ENCODE results near the gene CEND1.
A peak's percentile ranks its signal among the peaks of the same experiment; 100 is the strongest.

The CEND1 gene

DNA sequence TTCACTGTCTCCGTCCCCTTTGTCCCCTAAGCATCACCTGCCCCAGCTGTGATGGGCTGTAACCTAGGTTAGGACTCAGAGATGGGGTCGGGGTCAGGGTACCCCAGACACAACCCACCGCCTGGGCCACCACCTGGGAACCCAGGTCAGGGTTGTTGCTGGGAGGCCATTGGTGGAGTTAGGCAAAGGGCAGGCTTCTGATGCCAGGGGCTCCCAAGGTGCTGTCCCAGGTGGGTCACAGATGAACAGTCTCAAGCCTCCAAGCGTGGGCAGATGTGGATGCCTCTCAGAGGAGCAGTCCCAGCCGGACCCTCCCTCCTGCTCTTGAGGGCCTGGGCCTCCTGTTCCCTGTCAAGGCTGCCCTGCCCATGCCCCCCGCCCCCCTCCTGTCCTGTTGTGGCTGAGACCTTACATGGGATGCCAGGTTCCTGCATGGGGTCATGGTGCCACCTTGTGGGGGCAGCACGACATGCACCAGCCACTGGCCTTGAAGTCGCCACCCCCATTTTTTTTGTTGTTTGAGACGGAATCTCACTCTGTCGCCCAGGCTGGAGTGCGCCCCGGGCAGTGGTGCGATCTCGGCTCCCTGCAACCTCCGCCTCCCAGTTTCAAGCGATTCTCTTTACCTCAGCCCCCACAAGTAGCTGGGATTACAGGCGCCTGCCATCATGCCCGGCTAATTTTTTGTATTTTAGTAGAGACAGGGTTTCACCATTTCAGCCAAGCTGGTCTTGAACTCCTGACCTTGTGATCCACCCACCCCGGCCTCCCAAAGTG lies 24.7 kb downstream of the CEND1 start:
- TF ChIP-seq, protein P1, sequence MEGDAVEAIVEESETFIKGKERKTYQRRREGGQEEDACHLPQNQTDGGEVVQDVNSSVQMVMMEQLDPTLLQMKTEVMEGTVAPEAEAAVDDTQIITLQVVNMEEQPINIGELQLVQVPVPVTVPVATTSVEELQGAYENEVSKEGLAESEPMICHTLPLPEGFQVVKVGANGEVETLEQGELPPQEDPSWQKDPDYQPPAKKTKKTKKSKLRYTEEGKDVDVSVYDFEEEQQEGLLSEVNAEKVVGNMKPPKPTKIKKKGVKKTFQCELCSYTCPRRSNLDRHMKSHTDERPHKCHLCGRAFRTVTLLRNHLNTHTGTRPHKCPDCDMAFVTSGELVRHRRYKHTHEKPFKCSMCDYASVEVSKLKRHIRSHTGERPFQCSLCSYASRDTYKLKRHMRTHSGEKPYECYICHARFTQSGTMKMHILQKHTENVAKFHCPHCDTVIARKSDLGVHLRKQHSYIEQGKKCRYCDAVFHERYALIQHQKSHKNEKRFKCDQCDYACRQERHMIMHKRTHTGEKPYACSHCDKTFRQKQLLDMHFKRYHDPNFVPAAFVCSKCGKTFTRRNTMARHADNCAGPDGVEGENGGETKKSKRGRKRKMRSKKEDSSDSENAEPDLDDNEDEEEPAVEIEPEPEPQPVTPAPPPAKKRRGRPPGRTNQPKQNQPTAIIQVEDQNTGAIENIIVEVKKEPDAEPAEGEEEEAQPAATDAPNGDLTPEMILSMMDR (IDR thresholded peaks at IDR 0.05; ENCODE audit: borderline replicate concordance, insufficient read depth, low read depth, low read length) = peak; percentile 76
- no peak overlapping the region for H3K4me3 ChIP-seq (ENCODE audit: low read depth, low read length)

DNA sequence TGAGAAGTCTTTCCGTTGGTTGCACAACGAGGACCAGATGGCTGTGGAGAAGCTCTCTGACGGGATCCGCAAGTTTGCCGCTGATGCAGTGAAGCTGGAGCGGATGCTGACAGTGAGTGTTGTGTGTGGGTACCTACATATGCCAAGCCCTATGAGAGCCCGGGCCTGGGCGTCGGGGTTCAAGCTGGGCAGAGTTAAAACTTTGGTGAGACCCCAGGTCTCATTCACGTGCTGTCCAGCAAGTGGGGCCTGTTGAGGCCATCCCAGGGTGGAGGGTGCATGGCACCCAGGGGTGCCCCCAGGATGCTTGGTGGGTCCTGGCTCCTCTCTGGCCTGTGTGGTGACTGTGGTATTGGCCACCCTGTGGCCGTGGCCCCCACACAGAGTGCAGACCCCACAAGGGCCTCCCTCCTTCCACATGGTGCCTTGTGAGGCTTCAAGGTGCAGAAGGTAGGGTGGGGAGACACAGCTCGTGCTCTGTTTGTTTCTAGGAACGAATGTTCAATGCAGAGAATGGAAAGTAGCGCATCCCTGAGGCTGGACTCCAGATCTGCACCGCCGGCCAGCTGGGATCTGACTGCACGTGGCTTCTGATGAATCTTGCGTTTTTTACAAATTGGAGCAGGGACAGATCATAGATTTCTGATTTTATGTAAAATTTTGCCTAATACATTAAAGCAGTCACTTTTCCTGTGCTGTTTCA lies 25.4 kb downstream of the CEND1 start:
- TF ChIP-seq, protein P1 (IDR thresholded peaks at IDR 0.05; ENCODE audit: borderline replicate concordance, insufficient read depth, low read depth, low read length) = no peak
- no peak overlapping the region for H3K4me3 ChIP-seq (ENCODE audit: low read depth, low read length)

DNA sequence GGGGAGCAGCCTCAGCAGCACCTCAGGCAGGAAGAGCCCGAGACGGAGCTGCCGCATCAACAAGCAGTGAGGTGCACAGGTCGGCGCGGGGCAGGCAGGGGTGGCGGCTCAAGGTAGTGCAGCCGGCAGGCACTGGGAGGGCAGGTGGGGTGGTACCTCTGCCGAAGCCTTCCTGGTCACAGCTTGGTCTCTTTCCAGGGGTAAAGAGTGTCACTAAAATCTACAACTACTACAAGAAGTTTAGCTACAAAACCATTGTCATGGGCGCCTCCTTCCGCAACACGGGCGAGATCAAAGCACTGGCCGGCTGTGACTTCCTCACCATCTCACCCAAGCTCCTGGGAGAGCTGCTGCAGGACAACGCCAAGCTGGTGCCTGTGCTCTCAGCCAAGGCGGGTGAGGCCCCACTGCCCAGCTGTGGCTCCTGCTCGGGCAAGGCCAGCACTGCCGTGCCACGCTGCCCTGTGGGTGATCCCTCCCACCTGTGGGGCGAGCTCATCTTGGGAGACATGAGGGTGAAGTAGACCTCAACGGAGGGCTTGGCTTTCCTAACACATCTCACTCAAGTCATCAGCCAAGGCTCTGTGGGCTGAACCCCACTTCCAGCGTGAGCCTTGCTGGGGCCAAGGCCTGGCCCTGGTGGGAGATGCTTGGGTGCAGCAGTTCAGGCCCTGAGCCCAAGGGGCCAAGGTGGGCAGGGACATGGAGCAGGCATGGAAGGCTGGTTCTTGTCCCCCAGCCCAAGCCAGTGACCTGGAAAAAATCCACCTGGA lies 26.2 kb downstream of the CEND1 start:
- TF ChIP-seq, protein P1 (IDR thresholded peaks at IDR 0.05; ENCODE audit: borderline replicate concordance, insufficient read depth, low read depth, low read length) = no peak
- no peak overlapping the region for H3K4me3 ChIP-seq (ENCODE audit: low read depth, low read length)

DNA sequence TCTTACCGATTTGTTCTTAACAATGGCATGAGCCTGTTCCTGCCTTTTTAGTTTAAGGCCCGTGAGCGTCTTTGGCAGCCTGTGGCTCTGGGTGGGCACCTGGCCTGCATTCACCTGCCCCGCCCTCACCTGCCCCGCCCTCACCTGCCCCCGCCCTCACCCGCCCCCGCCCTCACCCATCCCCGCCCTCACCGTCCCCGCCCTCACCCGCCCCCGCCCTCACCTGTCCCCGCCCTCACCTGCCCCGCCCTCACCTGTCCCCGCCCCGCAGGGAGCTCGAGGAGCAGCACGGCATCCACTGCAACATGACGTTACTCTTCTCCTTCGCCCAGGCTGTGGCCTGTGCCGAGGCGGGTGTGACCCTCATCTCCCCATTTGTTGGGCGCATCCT lies 26.8 kb downstream of the CEND1 start:
- TF ChIP-seq, protein P1 (IDR thresholded peaks at IDR 0.05; ENCODE audit: borderline replicate concordance, insufficient read depth, low read depth, low read length) = no peak

DNA sequence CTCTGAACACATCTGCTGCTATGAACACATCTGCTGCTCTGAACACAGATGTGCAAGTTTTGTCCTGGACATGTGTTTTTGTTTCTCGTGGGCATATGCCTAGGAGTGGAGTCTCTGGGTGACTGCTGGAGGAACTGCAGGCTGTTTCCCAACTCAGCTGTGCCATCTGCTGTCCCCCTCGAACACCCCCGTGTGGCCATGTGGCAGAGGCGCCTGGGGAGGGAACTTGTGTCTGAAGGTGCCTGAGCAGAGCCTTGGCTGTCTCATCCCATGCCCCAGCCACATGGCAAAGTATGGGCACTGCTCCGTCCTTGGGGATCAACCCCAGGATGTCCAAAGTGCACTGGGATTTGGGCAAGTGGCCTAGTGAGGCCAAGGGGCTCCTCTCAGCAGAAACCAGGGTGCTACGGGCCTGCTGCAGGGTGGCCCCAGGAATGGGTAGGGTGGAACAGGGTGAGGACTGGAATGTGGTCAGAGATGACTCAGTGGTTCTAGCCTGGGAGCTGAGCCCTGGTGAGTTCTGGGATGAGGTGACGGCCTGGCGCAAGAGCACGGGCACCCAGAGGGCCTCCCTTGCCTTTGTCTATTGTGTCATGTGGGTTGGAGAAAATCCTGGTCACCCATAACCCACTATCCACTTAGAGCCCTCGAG lies 27.3 kb downstream of the CEND1 start:
- no peak overlapping the region for H3K4me3 ChIP-seq (ENCODE audit: low read depth, low read length)
- TF ChIP-seq, protein P1 (IDR thresholded peaks at IDR 0.05; ENCODE audit: borderline replicate concordance, insufficient read depth, low read depth, low read length) = 0 out of 2 replicates have a peak, but pooled peaks have one; percentile 22

More for the DNA sequence above, 26.8 kb downstream of the CEND1 start:
- no peak overlapping the region for H3K4me3 ChIP-seq (ENCODE audit: low read depth, low read length)

DNA sequence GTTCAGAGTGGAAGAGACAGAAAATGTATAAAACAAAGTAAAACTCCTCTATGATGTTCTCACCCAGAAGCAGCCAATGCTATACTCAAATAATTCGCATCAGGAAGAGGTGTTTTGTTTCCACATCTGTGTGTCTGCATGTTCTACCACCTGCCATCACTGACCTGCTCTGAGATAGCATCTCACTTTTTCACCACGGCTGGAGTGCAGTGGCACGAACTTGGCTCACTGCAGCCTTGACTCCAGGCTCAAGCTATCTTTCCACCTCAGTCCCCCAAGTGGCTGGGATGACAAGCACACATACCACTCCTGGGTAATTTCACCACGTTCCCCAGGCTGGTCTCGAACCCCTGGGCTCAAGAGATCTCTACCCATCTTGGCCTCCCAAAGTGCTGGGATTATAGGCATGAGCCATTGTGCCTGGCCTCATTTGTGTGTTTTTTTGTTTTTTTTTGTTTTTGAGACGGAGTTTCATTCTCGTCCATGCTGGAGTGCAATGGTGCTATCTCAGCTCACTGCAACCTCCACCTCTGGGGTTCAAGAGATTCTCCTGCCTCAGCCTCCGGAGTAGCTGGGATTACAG lies 28.3 kb downstream of the CEND1 start:
- H3K4me3 ChIP-seq (ENCODE audit: low read depth, low read length) = no peak overlapping the region
- TF ChIP-seq, protein P1 (IDR thresholded peaks at IDR 0.05; ENCODE audit: borderline replicate concordance, insufficient read depth, low read depth, low read length) = no peak

All from GM12875 (cell line).